ENCODE data around the gene MED28.

Gene MED28

GRCh38 chr4:17667253-17667652, 52.8 kb downstream of the MED28 start:
- no peak for DNase-seq (ENCODE audit: low spot score)
- no peak for TF ChIP-seq CTCF (IDR thresholded peaks at IDR 0.05; ENCODE audit: extremely low read depth, missing control alignments)

DNA sequence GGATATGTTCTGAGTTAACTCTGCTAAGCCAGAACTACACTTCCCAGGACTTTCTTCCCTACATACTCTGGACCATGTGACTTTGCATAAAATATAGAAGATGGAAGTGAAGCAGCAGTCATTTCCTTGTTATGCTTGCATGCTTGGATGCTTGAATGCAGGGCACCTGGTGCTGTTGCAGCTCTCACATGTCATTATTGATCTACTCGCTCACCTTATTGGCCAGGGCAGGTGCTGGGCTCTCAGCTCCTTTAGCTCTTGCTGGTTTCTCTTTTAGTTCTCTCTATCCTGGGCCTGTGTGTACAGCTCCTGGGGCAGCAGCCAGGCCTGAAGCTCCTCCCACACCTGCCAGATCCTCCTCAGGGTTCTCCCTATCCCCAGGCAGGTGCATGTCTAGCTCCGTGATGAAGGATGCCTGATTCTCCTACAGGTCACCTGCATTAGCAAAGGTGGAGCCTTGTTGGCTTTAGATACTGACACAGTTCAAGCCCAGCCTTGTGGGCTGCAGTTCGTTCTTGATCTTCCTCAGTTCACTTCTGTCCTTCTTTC, 53.3 kb downstream of the MED28 start:
- DNase-seq (ENCODE audit: low spot score), result no peak
- TF ChIP-seq CTCF (IDR thresholded peaks at IDR 0.05; ENCODE audit: extremely low read depth, missing control alignments), result no peak

GRCh38 chr4:17670423-17670822, 56.0 kb downstream of the MED28 start:
- TF ChIP-seq CTCF (IDR thresholded peaks at IDR 0.05; ENCODE audit: extremely low read depth, missing control alignments), result no peak
- no peak for DNase-seq (ENCODE audit: low spot score)

DNA sequence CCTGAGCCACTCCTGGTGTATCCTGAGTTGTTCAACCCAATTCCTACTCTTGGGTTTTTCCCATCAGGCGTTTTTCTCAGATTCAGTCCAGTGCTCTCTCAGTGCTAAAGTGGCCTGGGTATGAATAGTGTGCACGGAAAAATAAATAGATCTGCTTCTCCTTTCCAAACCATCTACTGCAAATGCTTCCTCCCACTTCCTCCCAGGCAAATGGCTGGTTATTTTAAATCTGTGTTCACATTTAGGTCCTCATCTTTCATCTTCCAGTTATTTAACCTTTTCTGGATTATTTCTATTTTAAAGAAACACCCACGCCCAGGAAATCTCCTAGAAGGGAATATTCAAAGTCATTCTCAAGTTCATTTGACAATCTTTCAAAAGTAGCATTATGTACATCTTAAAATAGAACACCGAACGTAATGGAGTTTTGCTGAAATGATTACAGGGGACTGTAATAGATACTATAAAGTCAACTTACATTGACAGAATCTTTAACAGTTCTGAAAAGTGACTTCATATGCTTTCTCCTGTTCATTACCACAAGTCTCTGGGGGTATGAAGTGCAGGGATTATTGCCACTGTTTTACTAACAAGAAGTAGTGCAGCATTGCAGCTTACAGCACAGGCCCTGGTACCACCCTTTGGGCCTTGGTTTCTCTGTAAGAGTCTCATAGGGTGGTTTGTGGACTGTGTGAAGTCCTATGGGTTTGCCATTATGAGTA, 66.3 kb downstream of the MED28 start:
- DNase-seq (ENCODE audit: low spot score), result no peak
- no peak for TF ChIP-seq CTCF (IDR thresholded peaks at IDR 0.05; ENCODE audit: extremely low read depth, missing control alignments)

DNA sequence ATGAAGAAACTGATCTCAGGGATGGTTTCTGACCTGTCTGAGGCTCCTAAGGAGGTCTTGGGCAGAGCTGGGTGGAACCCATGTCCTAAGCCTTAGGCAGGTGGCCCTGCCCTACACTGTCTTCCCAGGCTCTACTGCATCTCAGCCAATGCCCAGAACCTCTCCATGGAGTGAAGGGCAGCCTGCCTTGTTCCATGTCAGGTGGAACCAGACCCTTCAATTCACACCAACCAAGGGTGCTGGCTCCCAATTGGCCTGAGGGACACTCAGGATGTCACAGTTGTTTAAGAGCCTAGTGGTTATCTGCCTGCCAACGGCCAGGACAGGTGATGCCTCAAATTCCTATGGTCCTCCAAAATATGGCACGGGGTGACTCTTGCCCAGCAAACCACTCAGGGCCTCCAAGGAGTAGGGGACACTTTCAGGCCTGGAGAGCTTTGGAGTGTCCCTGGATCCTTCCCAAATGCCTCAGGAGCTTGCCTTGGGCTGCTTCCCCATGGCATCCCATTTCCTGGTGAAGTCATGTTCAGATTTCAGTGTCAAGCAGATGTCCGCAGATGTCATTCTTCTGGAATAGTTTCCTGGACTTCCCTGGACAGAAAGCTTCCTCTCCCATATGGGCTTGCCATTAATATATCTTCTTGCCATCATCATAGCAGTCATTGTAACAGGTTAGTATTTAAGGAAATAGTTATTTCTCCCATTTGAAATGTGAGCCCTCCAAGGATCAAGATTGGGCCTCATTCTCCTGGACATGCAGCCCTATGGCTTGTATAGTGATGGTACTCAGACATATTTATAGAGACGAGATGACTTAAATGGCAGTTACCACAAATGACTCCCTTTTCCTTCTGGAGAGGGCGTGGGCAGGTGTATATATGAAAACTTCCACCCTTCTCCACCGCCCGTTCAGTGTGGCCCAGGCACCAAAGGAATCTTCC, 67.1 kb downstream of the MED28 start:
- TF ChIP-seq CTCF (IDR thresholded peaks at IDR 0.05; ENCODE audit: extremely low read depth, missing control alignments), result no peak
- DNase-seq (ENCODE audit: low spot score), result no peak

DNA sequence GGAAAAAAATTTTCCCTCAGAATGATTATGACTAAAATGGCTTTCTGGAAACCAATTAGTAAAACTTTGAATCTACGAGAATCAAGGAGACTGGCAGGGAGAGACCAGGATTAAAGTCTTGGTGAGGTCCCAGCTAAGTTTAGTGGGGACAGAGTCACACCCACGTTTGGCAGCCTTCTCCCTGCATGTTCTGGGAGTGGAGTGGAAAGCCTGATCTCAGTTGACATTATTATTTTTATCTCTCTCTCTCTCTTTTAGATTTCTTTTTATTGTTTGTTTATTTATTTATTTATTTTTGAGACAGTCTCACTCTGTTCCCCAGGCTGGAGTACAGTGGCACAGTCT, 67.8 kb downstream of the MED28 start:
- DNase-seq (ENCODE audit: low spot score), result no peak
- TF ChIP-seq CTCF (IDR thresholded peaks at IDR 0.05; ENCODE audit: extremely low read depth, missing control alignments), result no peak
